ENCODE results near the gene PCCA.
"Not testable (repeated sequence)": the region's sequence is repeated elsewhere in the genome, so short reads cannot be mapped to it uniquely, and the experiment has no call there.

The PCCA gene

DNA sequence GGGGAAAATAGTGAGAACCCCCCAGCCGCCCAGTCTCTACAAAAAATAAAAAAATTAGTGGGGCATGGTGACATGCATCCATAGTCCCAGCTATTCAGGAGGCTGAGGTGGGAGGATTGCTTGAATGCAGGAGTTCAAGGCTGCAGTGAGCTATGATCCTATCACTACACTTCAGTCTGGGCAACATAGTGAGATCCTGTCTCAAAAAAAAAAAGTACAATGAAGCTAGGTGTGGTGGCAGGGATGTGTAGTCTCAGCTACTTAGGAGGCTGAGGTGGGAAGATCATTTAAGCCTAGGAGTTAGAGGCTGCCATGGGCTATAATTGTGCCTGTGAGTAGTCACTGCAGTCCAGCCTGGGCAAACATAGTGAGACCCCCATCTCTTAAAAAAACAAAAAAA is 8.9 kb downstream of the PCCA start:
- no peak for DNase-seq

DNA sequence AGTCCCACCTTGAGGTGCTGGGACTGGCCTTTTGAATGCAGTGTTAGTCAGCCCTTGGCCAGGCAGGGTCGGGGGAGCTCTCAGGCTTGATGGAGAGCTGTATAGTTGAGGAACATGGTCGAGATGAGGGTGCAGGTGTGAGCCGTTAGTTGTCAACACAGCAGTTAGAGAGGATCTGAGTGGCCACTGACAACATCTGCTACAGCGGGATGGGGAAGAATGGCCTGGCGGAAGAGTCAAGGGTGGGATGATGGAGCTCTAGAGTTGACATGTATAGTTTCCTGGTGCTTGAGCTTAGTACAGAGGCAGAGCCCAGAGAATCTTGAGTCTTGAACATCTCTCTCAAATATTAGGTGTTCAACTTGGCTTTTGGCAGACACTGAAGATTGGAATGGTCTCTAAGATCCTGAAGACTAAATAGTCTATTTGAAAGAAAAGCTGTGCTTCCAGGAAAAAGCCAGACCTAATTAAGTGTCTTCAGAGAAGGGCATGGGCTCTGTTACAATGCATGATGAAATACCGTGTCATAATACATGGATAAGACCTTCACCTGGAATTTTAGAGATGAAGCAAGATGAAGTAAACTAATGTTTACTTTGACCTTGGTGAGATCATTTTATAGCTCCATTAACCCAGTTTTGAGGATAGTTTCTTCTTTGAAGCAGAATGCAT is 9.7 kb downstream of the PCCA start:
- no peak for DNase-seq

DNA sequence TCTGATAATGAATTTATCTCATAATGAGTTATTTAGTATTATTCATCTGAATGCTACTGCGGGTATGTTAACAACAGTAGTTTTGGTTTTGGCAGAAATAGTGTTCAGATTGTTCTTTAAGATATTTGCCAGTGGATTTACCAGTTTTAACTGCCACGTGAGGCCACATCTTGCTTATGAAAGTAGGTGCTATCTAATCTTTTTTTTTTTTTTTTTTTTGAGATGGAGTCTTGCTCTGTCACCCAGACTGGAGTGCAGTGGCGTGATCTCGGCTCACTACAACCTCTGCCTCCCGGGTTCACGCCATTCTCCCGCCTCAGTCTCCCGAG is 10.2 kb downstream of the PCCA start:
- DNase-seq: not testable (repeated sequence)

DNA sequence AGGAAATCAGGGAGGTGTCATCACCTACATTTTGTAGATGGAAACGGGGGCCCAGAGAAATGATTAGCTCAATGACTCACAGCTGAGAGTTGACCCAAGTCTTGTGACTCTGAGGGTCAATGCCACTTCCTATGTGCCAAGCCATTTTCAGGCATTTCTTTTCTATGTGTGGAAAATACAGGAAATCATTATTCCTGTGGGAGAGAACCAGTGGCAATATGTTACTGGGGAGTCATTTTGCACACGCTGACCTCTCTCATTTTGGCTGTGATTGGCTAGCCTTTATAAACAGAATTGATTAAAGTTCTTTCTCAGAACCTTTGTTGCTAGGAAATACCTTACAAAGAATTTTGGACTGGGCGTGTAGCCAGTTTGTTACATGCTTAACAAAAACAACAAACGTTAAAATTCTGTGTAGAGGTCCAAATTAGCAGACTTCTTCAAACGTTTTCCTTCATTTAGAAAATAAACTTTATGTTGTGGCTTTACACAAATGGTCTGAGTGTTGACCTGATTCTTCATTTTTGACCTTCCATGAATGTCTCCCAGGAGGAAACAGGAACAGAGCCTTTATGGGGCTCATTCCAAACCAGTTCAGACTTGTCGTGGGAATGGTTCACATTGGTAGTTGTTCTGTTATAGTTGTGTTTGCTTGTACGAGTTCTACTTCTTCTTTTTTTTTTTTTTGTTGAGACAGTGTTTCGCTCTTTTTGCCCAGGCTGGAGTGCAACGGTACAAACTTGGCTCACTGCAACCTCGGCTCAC is 11.4 kb downstream of the PCCA start:
- DNase-seq: no peak

DNA sequence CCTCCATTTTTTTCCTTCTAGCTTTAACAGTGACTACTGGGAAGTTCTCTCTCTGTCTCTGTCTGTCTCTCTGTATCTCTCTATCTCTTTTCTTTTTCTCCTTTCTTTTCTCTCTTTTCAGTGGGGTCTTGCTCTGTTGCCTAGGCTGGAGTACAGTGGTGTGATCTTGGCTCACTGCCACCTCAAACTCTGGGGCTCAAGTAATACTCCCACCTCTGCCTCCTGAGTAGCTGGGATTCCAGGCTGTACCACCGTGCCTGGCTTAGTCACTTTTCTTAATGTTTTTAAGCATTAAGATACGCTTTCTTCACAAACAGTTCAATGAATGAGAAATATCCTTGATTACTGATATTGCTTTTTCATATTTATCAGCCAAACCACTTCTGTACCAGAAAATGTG is 13.1 kb downstream of the PCCA start:
- DNase-seq: no peak

DNA sequence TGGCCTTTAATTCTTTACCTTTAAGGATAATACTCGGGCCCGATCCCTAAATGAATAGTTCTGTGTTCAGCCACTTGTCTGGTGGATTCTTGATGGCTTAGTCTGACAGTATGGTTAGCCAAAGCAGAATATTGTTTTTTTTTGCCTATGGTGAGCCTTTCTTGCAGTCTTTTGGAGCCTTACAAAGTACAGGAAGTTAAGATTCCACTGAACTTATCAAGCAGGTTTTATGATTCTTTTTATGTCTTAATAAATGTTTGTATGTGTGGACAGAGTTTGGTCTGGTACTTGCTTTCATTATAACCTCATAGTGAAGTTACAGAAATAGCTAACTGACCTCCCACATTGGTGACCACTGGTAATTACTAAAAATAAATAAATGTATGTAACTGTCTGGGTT is 17.1 kb downstream of the PCCA start:
- no peak for DNase-seq

DNA sequence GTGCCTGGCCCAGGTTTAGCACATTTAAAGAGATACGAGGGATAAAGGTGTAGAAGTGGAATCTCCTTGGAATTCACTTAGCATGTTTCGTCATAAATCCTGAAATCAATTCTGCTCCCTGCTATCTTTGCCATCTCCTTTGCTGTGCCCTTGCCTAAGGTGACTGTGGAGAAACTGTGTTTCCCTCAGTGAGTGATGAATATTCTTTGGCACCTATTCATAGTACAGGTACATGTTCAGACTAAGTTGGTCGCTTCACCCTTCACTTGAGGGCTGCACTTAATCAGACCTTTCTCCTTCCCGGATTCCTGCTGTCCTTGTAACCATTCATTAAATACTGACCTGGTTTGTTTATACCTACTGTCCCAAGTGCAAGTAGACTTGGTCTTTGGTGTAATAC is 17.8 kb downstream of the PCCA start:
- no peak for DNase-seq

DNA sequence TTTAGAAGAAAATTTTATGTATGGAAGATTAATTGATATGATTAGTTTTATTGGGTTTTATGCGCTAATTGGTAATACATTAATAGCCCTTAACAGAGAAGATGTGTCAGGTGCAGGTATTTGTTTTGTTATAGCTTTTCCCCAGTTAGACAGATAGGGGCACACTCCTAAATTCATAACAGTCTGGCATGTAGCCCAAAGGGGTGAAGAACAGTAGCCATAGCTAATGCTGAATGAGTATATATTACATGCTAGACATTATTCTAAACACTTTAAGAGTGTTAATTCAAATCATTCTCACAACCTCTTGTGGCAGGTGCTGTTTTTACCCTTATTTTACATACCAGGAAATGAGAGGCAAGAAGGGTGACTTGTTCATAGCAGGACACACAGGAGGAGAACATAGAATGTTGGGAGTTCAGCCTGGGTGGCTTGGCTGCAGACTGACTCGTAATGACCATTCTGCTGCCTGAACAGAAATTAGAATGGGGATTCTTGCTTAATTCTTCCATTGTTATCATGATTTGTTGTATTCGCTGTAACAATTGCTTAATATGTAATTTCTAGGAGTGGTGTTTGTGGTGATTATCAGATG is 20.1 kb downstream of the PCCA start:
- DNase-seq: no peak

DNA sequence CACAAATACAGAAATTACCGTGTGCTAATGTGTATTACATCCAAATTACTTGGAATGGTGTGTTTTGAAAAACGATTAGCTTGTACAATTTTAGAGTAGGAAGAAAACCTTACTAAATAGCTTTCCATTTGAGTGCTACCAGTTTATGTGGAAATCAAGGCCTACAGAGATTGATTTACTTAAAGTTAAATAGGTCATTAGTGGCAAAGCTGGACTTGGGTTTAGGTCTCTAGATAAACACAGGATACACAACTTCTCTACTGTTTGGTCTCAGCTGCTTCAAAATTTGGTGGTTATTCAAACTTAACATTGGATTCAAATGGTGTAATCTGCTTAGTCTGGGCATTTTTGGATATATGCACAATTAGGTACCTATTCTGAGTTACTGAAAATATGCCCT is 21.4 kb downstream of the PCCA start:
- DNase-seq: no peak

DNA sequence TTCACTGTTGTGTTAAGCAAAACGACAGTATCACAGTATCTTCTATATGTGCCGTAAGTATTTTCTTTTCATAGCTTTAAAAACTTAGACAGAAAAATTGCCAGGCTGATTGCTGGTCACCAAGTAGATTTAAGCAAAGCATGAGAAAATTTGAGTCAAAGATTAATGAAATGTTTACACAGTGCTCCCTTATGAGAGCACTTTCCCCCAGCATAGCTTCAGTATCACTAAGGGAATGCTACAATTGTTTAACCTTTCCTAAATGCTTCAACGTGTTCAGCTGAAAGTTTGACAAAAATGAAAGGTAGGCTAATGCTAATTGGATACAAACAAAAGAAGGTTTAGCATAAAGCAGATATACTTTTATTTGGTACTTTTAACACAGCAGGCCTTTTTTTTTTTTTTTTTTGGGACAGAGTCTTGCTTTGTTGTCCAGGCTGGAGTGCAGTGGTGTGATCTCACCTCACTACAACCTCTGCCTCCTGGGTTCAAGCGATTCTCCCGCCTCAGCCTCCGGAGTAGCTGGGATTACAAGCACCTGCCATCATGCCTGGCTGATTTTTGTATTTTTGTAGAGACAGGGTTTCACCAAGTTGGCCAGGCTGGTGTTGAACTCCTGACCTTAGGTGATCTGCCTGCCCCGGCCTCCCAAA is 23.4 kb downstream of the PCCA start:
- DNase-seq: no peak

DNA sequence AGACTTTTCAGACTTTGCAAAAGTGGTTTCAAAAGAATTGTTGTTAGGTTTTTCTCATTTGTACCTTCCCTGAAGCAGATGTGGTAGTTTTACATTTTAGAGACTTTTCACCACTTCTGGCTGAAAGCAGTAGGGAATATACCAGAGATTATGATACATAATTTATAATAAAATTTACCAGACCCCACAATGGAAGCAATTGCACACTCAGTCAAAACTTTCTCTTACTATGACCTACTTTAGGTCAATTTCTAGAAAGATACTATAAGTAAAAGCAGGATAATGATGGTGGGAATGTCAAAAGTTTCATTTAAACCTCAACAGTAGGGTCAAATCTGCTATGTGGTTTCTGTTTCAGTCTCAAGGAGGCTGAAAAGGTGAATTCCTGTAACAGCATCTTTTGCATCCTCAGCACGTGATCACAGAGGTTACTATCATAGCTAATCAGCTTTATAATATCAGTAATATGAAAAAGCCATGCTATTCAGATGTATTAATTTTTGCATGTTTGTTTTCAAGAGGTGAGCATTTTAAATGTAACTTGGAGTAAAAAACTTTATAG is 26.9 kb downstream of the PCCA start:
- DNase-seq: no peak

DNA sequence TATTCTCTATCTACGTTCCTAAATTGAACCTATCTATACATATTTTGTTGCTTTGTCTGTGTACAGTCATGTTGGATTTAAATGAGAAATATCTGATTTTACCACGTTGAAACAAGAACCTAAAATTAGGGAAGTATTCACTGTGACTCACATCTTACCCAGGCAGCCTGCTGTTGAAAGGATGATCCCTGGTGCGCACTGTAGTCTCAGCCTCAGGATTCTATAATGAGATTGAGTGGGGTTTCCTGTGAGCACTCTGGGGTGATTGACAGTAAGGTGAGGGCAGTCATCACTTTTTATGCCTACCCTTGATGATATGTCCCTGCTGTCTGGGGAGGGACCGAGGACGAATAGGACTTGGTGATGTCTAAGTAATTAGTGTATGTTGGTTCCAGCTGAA is 35.4 kb downstream of the PCCA start:
- no peak for DNase-seq

DNA sequence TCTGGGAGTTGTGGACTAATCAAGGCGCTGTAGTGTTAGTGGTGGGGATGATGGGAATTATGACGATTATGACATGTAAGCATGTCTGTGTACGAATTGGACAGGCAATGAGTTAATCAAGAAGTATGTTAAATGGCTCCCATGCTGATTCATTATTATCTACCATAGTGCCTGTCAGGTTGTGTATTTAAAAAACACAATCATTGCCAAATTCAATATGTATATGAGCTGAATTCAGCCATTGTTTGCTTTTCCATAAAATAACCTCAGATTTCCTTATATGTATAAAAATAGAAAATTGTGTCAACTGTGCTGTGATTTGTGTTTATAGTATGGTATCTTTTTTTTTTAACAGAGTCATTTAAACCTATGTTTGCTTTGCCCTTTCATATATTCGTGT is 37.1 kb downstream of the PCCA start:
- DNase-seq: no peak

DNA sequence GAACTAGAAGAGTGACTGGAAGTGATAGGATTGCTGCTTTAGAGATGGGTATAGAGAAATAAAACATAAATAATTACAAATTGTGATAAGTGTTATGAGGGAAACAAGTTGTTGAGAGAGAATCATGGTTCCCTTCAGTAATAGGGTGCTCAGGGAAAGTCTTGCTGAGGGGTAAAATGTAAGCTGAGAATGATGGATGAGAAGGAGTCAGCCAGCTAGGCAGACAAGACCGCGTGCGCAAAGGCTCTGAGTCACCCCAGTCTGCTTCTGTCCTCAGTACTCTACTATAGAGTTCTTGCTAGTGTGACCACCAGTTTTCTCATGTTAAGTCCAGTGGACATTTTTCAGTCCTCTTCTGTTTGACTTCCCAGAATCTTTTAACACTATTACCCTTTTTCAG is 39.5 kb downstream of the PCCA start:
- no peak for DNase-seq

DNA sequence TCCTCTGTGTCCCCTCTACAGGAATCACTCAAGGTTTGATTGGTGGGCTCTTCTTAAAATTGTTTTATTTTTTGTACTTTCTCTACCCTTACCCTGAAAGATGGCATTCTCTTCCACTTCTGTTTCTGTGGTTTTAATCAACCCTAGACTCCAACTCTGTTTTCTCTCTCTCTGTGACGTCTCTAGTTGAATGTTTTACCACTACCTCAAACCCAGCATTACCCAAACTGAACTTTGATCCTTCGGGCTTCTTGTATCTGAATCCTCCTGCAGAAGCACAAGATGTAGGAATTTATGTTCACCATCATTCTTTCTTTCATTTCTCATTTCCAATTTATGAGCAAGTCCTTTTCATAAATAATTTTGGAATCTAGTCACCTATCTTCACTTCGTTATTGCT is 39.9 kb downstream of the PCCA start:
- DNase-seq: no peak

DNA sequence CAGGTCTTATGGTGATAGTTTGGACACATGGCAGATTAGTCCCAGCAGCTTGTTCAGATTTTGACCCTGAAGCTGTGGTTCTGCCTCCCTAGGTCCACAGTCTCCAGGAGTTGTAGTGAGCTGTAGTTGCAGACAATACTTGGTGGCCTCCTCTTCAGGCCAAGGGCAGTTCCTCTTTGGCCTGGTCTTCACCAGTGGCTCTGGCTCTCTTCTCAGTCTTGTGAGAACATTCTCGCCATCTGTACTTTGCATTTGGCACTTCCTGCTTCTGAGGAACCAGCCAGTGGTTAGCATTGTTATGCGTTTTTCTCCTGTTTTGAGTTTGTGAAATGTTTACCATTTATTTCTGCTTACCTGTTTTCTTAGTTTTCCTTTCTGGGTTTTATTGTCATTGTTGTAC is 40.7 kb downstream of the PCCA start:
- no peak for DNase-seq

DNA sequence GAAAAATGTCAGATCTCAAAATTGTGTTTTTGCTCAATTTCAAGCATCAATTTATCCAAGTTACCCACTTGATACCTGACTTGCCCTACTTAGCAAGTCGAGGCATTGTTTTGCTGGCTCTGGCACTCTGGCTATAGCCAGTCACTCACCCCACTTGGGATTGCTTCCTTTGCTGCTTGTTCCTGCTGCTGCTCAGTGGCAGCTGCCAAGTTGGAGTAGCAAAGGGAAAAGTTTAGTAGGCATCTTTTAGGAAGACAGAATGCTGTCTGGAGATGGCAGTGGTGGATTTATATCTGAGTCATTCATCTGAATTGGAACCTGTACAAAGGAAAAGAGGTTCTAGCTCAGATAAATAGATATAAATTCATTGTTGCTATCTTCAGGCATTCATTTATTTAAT is 41.2 kb downstream of the PCCA start:
- DNase-seq: no peak

DNA sequence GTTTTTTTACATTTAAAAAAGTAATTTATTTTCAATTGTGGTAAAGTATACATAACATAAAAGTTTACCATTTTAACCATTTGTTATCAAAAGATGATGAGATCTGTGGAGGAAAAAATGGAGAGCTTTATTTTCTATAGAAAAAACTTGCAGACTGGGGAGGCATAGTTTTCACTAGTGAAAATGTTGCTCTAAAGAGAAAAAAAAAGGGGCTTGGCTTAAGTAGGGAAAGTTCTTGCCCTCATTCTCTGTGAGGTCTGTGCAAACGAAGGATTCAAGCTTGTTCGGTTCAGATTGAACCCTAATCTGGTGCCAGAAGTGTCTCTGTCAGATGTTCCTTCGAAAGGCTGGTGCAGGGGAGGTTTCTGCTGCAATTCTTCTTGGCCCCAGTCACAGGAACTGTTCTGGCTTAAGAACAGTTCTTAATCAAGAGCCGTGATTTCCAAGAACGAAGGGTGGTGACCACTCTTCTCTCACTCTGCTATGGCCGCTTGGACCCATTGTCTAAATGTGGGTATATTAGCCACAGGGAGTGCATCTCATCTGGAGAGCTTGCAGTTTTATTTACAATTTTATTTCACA is 42.1 kb downstream of the PCCA start:
- no peak for DNase-seq

DNA sequence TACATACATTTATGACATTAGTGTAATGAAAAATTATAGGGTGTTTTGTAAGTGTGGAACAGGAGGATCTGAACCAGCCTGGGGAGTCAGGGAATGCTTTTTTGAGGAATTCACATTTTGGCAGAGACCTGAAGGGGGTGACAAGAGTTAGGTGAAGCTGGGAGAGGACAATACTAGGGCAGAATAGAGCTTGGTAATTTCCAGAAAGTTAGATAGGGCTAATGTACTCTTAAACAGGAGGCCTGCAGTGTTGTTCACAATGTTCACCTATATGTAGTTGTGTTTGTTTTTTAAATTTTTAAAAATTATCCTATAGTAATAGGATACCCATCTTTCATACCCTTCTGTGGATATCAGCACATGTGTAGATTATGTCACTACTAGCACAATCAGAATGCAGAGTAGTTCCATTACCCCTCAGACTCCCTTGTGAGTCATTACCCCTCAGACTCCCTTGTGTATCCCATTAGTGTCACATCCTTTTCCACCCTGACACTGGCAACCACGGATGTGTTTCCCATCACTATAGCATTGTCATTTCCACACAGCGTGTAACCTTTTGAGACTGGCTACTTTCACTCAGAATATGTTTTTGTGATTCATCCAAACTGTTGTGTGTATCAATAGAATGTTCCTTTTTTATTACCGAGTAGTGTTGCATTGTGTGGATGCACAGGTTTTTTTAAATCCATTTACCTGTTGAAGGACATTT is 43.1 kb downstream of the PCCA start:
- peak; percentile 72 for DNase-seq

DNA sequence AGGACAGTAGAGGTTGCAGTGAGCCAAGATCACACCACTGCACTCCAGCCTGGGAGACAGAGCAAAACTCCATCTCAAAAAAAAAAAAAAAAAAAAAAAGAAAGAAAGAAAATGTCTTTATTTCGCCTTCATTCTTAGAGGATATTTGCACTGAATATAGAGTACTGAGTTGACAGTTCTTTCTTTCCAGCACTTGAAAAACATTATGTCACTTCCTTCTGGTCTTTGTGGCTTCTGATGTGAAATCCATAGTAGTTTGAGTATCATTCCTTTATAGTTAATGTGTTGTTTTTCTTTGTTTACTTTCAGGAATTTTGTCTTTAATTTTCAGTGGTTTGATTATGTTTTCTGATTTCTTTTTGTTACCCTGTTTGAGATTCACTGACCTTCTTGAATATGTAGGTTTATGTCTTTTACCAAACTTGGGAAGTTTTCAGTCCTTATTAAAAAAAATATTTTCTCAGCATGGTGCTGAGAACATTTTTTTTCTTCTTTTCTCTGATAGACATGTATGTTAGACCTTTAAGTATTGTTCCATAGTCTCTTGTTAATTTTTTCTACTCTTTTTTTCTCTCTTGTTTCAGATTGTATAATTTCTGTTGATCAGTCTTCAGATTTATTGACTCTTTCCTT is 50.1 kb downstream of the PCCA start:
- DNase-seq: no peak

DNA sequence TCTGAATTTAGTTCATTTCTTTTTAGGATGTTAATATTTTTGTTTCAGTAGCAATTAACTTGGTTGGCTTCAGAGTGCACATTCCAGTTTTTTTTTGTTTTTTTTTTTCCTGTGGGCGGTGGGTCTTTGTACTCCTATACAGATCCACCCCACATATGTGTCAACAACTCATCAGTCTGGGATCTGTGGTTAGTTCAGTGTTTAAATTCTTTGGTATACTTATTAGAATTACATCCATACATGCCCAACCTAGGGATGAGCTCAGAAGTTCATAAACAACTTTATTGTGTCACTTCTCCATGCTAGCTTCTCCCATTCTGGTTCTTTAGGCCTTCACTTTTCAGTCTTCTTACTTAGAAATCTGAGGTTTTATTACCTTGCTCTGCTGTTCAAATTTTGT is 50.9 kb downstream of the PCCA start:
- no peak for DNase-seq

DNA sequence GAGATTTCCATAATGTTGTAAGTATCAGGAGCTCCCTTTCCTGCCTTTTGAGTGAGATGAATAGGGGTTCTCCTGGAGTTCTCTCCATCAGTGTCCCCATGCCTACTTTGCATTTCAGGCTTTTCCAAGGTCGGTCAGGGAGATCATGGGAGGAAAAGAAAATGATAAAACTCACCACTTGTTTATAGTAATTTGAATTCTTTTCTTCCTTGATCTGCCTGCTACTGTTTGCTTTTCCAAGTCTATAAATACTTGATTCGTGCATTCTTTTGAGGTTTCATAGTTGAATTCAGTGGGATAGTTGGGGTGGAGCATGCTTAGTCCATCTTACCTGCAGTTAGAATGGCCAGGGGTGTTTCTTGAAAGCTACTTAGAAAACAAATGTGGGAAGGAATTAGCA is 51.5 kb downstream of the PCCA start:
- DNase-seq: no peak

Data from activated effector memory CD4-positive, alpha-beta T cell treated with anti-CD3 and anti-CD28 coated beads, Interleukin-2, amount 50 U/mL, for 16 hours (primary cell).